ENCODE data around the gene KDM8.

Gene KDM8

GRCh38 chr16:27232061-27232900, 29.0 kb downstream of the KDM8 start:
- peak overlapping the region; percentile 83 for H3K27ac ChIP-seq
- TF ChIP-seq ZFX (IDR thresholded peaks at IDR 0.05) (no peak), CTCF (conservative IDR thresholded peaks at IDR 0.05) (no peak)

- H3K27ac ChIP-seq: peak overlapping the region; percentile 83
- TF ChIP-seq ZFX (IDR thresholded peaks at IDR 0.05) (no peak), CTCF (conservative IDR thresholded peaks at IDR 0.05) (no peak; the same call in 1 of the 2 replicates)
Observed at GRCh38 chr16:27232901-27233625, 29.7 kb downstream of the KDM8 start.

GRCh38 chr16:27233731-27234130, 30.4 kb downstream of the KDM8 start:
- peak overlapping the region; percentile 83 for H3K27ac ChIP-seq
- TF ChIP-seq CTCF (conservative IDR thresholded peaks at IDR 0.05) (no peak), ZFX (IDR thresholded peaks at IDR 0.05) (no peak)

- TF ChIP-seq CTCF (conservative IDR thresholded peaks at IDR 0.05) (no peak), ZFX (IDR thresholded peaks at IDR 0.05) (no peak)
- peak overlapping the region; percentile 83 for H3K27ac ChIP-seq
Observed at GRCh38 chr16:27234171-27234570, 30.8 kb downstream of the KDM8 start.

GRCh38 chr16:27234603-27235002, 31.3 kb downstream of the KDM8 start:
- TF ChIP-seq CTCF (conservative IDR thresholded peaks at IDR 0.05) (no peak), ZFX (IDR thresholded peaks at IDR 0.05) (no peak)
- H3K27ac ChIP-seq: peak overlapping the region; percentile 83; the same call in 1 of the 2 replicates

GRCh38 chr16:27235055-27235937, 32.0 kb downstream of the KDM8 start:
- H3K27ac ChIP-seq: peak overlapping the region; percentile 83
- TF ChIP-seq ZFX (IDR thresholded peaks at IDR 0.05) (no peak), CTCF (conservative IDR thresholded peaks at IDR 0.05) (peak; percentile 92)
